HT1080 (cell line): ENCODE measurements around the gene PROCA1. TPM values are rescaled to one million over a fixed set of nuclear protein-coding genes. Genes with fewer than 3 reads are reported as not detected.
A peak's percentile ranks its signal among the peaks of the same experiment; 100 is the strongest.
"Not testable (repeated sequence)": the region's sequence is repeated elsewhere in the genome, so short reads cannot be mapped to it uniquely, and the experiment has no call there.

Experiments used
- DNase-seq: peaks from one replicate; pipeline ENCODE4 v3.0.0-alpha.2; 2015; ENCODE audit warnings: low read depth
- small RNA-seq: library from RNA; depleted of rRNA; stranded (forward); fragments of <200 nt; gene quantifications from one replicate; pipeline ENCODE3, GENCODE V24; 2014
- total RNA-seq: library from RNA; depleted of rRNA; stranded (reverse); fragments of >200 nt; shearing (Covaris generic); gene quantifications from 2 replicates; pipeline ENCODE4 v1.2.3, GENCODE V29; 2014; rRNA removed

PROCA1 gene
- total RNA-seq, 1 experiment from 2014 or later: 1.3 TPM

- no peak for DNase-seq
Observed at GRCh38 chr17:28675980-28676379, 35.7 kb downstream of the PROCA1 start.

DNA sequence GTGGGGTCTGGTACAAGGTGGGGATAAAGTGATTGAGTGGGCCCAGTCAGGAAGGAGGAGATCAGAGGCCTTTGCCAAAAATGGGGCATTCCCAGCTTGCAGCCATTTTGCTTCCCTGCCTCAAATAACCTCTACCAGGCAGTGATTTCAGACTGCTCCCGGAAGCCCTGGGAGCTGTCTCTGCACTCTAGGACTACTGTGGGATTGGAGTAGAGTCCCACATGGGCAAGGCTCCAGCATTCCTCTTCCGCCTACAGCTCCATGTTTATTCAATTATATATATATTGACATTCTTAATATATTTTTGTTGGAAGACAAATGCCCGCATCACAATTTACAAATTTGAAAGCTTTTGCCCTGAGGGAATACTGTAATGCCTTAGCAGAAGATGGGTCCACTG lies 36.2 kb downstream of the PROCA1 start:
- no peak for DNase-seq

- no peak for DNase-seq
Observed at GRCh38 chr17:28669918-28670317, 41.8 kb downstream of the PROCA1 start.

GRCh38 chr17:28667870-28668269 lies 43.8 kb downstream of the PROCA1 start:
- DNase-seq: no peak

DNA sequence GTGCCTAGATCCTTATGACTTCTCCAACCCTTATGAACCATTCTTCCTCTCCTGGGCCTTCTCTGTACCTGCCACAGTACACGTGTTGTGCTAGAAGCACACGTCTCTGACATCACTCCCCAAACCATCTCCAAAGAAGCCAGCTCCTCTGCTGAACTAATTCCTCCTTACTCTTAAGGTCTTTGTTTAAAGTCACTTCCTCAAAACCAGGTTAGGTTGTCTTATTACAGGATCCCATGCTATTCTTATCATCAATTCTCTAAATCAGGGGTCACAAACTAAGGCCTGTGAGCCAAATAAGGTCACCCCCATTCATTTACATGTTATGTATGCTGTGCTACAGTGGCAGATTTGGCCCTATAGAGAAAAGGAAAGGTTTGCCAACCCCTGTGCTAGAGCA lies 45.7 kb downstream of the PROCA1 start:
- no peak for DNase-seq

DNA sequence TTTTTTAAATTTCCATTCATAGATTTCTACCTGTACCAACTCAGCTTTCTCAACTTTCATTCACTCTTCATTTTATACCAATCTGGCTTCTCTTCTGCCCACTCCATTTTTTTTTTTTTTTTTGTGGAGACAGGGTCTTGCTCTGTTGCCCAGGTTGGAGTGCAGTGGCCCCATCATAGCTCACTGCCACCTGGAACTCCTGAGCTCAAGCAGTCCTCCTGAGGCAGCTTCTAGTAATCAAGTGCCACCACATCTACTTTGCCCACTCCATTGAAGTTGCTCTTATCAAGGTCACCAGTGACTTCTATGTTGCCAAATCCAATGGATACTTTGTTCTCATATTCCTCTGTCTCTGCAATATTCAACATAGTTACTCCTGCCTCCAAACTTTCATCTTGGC lies 48.0 kb downstream of the PROCA1 start:
- no peak for DNase-seq

DNA sequence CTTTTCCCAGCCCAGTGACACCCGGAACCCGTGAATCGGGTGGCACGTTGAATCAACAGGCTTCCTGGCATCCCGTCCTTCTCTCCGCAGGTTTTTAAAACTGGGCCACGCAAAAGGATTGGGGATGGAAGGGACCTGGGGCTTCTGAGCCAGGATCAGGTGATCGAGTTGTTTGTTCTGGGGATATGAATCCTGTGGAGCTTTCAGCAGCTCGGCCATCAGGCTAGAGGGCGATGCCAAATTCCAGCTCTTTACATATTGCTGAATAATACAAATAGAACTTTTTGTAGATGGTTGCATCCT lies 49.2 kb downstream of the PROCA1 start:
- no peak for DNase-seq

DNA sequence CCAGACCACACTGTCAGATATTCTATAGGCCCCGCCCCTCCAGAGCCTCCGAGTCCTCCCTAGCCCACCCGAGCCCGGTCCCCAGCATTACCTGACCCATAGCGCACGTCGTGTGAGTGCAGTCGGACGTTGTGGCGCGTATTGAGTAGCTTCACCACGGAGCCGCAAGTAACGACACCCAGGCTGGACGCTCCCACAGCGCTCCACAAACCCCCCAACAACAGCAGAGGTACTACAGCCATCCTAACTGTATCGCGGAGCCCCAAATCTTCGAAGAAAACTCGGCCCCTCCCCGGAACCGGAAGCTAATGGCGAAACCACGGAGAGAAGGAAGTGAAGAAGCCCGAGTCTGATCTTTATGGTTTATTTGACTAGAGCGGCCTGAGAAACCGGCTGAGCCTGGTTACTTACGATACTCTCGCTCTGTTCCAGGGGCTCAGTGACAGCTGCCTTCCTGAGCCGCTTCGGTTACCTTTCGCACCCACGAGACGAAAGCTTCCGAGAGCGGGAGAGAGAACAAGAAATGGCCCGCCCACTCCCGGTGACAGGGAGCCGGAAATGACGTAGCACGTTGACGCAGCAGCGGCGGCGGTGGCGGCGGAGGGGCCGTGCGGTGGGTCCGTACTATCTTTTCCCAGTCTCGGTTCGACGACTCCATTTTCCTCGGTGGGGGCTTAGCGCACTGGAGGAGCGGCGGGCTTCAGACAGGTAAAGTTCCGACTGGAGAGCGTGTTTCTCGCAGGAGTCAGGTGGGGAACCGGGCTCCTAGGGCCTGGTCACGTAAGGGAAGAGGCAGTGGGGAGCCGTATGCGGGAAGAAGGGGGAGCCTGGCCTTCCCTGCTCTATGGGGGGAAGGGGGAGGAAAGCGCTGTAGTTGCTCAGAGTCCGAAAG lies 49.8 kb downstream of the PROCA1 start, which contains the start of the genes SDF2 and SUPT6H:
TSS of gene SDF2 (minus strand) at position 272 of the 892 bp plus-strand sequence. CDS start at position 242, 30 bp downstream.
TSS of gene SUPT6H (plus strand) at position 571 of the 892 bp plus-strand sequence. CDS start 11,197 bp downstream, outside the sequence.
- peak; percentile 84 for DNase-seq

GRCh38 chr17:28659497-28659881 lies 52.2 kb downstream of the PROCA1 start:
- DNase-seq: not testable (repeated sequence)

GRCh38 chr17:28658766-28659496 lies 52.8 kb downstream of the PROCA1 start:
- DNase-seq: not testable (repeated sequence)

- DNase-seq: not testable (repeated sequence)
Observed at GRCh38 chr17:28658342-28658741, 53.3 kb downstream of the PROCA1 start.

DNA sequence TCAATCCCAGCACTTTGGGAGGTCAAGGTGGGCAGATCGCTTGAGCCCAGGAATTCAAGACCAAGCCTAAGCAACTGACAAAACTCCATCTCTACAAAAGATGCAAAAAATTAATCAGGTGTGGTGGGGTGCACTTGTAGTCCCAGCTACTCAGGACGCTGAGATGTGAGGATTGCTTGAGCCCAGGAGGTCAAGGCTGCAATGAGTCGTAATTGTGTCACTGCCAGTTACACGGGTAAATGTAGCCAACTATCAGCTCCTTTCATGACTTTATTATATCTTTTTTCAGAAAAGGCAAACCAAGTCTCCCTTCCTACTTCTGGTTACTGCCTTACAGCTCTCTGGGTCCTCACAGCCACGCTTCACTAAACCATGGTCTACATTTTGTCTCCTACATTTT lies 53.9 kb downstream of the PROCA1 start:
- DNase-seq: peak; percentile 64

DNA sequence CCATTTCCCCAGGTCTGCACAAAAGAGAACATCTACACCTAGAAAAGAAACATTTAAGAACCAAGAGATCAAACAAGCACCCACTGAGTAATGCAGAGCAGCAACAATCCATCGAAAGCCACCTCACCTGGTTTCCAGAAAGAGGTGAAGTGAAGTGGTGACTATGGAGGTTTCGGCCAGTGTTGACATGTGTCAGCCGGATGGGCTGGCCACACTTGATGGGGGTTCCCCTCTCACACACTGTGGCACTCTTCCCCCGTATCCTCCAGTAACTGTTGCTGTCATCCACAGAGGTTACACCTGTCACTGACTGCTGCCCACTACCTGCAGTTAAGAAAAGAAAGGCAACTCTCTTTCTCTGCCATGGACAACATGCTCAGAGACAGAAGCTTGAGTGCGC lies 56.5 kb downstream of the PROCA1 start:
- DNase-seq: no peak

Small RNA genes lying within 50 kb of the gene (small RNA-seq; reads per million reads assigned to genes)
- not detected for gene SNORD42A
- gene SNORD42B: not detected
- gene SNORD4A: not detected
- gene SNORD4B: not detected

Other genes with a start within 250 kb of the PROCA1 start
- not detected in 2 replicates for gene SLC13A2, start 238.2 kb downstream of the PROCA1 start, total RNA-seq
- gene FOXN1, start 205.5 kb downstream of the PROCA1 start, total RNA-seq: not detected in 2 replicates
- 57.8 and 58.4 TPM in 2 replicates for gene UNC119, start 159.3 kb downstream of the PROCA1 start, total RNA-seq
- gene PIGS, start 140.4 kb downstream of the PROCA1 start, total RNA-seq: 34.1 and 43.0 TPM in 2 replicates
- 17.1 and 18.4 TPM in 2 replicates for gene ALDOC, start 135.0 kb downstream of the PROCA1 start, total RNA-seq
- gene SPAG5, start 112.9 kb downstream of the PROCA1 start, total RNA-seq: 84.5 and 93.0 TPM in 2 replicates
- gene RSKR, start 97.7 kb downstream of the PROCA1 start, total RNA-seq: 2.8 and 5.8 TPM in 2 replicates
- gene BLTP2, start 66.7 kb downstream of the PROCA1 start, total RNA-seq: 160 and 168 TPM in 2 replicates
- 49.3 and 64.3 TPM in 2 replicates for gene SDF2, start 50.0 kb downstream of the PROCA1 start, total RNA-seq
- 48.7 and 52.3 TPM in 2 replicates for gene SUPT6H, start 49.7 kb downstream of the PROCA1 start, total RNA-seq
- gene RAB34, start 6.0 kb upstream of the PROCA1 start, total RNA-seq: 134 and 141 TPM in 2 replicates
- gene RPL23A, start 8.1 kb upstream of the PROCA1 start, total RNA-seq: 1,148 and 1,282 TPM in 2 replicates
- 28.8 and 29.9 TPM in 2 replicates for gene TLCD1, start 14.3 kb upstream of the PROCA1 start, total RNA-seq
- 3.2 and 4.5 TPM in 2 replicates for gene NEK8, start 16.9 kb upstream of the PROCA1 start, total RNA-seq
- 68.7 and 80.7 TPM in 2 replicates for gene TRAF4, start 32.1 kb upstream of the PROCA1 start, total RNA-seq
- gene FAM222B, start 130.9 kb upstream of the PROCA1 start, total RNA-seq: 4.4 and 11.9 TPM in 2 replicates
- gene ERAL1, start 143.1 kb upstream of the PROCA1 start, total RNA-seq: 35.4 and 47.1 TPM in 2 replicates
- gene FLOT2, start 185.8 kb upstream of the PROCA1 start, total RNA-seq: 23.4 and 28.1 TPM in 2 replicates
- 8.7 and 13.6 TPM in 2 replicates for gene DHRS13, start 191.2 kb upstream of the PROCA1 start, total RNA-seq
- gene PHF12, start 239.6 kb upstream of the PROCA1 start, total RNA-seq: 21.1 and 24.7 TPM in 2 replicates